Nephron progenitor cell (in vitro differentiated cells): Measurements from ENCODE around the gene LDLRAD3.

Source experiments
- DNase-seq: peaks from one replicate; pipeline ENCODE4 v3.0.0; 2021
- H3K27ac Mint-ChIP-seq: 2 replicates; pipeline ENCODE4 v1.8.0; 2021; ENCODE audit warnings: mild to moderate bottlenecking, moderate library complexity, mixed read lengths
- H3K27me3 Mint-ChIP-seq: 2 replicates; pipeline ENCODE4 v1.8.0; 2021; ENCODE audit warnings: mild to moderate bottlenecking, low read depth, mixed read lengths; ENCODE audit not compliant: poor library complexity
- H3K36me3 Mint-ChIP-seq: 2 replicates; pipeline ENCODE4 v1.8.0; 2021; ENCODE audit warnings: low read depth, mixed read lengths
- H3K4me1 Mint-ChIP-seq: 2 replicates; pipeline ENCODE4 v1.8.0; 2021; ENCODE audit warnings: mixed read lengths
- H3K4me3 Mint-ChIP-seq: 2 replicates; pipeline ENCODE4 v1.8.0; 2021; ENCODE audit warnings: mild to moderate bottlenecking, moderate library complexity, mixed read lengths
- H3K9me3 Mint-ChIP-seq: 2 replicates; pipeline ENCODE4 v1.8.0; 2021; ENCODE audit warnings: mild to moderate bottlenecking, moderate library complexity, mixed read lengths
- TF ChIP-seq, protein P1 (sequence below): fragments of 200-600 bp; sonication (generic); IDR thresholded peaks from 2 replicates; pipeline ENCODE4 v1.5.0; 2021; ENCODE audit warnings: antibody characterized with exemption

The LDLRAD3 gene

DNA sequence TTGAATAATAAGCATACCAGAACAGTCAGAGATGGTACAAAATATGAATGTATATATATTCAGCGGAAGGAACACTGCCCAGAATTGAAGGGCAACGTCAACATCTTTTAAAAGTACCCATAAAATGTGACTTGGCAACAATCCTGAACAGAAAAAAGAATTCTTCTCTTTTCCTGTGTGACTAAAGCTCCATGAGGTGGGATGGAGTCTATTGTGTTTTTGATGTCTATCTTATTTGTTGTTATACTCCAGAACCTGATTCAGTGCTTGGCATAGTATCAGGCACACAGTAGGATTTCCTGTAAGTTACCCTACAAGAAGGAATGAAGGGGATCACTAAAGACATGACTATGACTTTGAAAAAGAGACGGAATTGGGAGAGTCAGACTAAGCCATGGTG, 10.3 kb downstream of the LDLRAD3 start:
- Mint-ChIP-seq H3K27me3 (peaks cover 4% of the 10 kb centered on the region), H3K4me3 (no peak overlapping the region), H3K9me3 (peaks cover 10% of the 10 kb centered on the region), H3K36me3 (peaks cover 27% of the 10 kb centered on the region), H3K4me1 (peaks cover 52% of the 10 kb centered on the region), H3K27ac (no peak overlapping the region)
- TF ChIP-seq, protein P1, sequence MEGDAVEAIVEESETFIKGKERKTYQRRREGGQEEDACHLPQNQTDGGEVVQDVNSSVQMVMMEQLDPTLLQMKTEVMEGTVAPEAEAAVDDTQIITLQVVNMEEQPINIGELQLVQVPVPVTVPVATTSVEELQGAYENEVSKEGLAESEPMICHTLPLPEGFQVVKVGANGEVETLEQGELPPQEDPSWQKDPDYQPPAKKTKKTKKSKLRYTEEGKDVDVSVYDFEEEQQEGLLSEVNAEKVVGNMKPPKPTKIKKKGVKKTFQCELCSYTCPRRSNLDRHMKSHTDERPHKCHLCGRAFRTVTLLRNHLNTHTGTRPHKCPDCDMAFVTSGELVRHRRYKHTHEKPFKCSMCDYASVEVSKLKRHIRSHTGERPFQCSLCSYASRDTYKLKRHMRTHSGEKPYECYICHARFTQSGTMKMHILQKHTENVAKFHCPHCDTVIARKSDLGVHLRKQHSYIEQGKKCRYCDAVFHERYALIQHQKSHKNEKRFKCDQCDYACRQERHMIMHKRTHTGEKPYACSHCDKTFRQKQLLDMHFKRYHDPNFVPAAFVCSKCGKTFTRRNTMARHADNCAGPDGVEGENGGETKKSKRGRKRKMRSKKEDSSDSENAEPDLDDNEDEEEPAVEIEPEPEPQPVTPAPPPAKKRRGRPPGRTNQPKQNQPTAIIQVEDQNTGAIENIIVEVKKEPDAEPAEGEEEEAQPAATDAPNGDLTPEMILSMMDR: no peak
- DNase-seq: no peak

DNA sequence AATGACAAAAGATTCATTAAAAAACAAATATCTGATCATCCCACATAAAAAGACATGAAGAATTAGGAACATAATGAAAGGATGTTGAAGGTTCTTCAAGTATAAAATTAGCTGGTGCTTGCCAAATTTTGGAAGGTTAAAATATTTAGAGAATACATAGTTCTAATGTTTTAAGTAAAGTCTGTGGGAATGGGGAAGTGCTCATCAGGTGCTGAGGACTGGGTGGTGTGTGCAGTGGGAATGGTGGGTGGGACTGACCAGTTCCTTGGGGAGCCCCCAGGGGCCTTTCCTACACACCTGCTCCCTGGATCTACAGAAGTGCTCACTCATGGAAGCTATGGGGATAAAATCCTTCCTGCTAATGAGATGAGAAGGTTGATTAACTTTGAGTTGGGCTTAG, 11.8 kb downstream of the LDLRAD3 start:
- no peak overlapping the region for H3K4me3 Mint-ChIP-seq
- DNase-seq: no peak
- TF ChIP-seq, protein P1: no peak
- peaks cover 43% of the 10 kb centered on the region for H3K4me1 Mint-ChIP-seq
- no peak overlapping the region for H3K27ac Mint-ChIP-seq
- peaks cover 10% of the 10 kb centered on the region for H3K9me3 Mint-ChIP-seq
- peaks cover 4% of the 10 kb centered on the region for H3K27me3 Mint-ChIP-seq
- H3K36me3 Mint-ChIP-seq: peaks cover 34% of the 10 kb centered on the region

DNA sequence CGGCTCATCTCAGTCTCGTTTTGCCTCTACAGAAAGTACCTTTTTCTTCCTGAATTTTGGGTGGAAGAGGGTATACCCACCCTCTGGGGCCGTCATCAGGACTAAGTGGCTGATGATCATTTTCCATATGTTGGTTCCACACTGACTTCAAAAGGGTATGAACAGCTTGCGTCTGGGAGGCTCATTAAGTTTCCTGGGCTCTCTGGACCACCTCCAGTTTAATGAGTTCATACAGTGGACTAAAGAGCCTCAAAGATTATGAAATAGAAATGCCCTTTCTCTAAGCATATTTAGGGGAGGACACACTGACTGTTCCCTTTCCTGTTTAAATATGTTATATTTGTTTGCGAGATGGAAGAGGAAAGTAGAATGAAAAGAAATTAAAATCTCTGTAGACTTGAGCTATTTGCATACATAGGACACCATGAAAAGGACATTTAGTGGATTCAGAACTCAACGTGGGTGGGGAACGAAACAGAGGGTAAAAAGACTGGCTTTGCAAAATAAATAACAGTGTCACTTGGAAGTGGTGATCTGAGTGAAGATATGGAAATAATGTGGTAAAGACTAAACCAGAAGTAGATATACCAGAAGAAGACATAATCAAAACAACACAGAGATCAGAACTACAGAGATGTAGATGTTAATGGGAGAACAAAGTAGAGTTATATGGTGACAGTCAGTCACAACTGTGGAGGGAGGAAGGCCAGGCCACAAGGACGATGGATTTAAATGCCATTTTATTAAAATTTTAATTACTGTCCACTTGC, 18.7 kb downstream of the LDLRAD3 start:
- no peak overlapping the region for H3K27ac Mint-ChIP-seq
- H3K36me3 Mint-ChIP-seq: peaks cover 62% of the 10 kb centered on the region
- no peaks in the 10 kb centered on the region for H3K27me3 Mint-ChIP-seq
- H3K4me1 Mint-ChIP-seq: peaks cover 39% of the 10 kb centered on the region
- TF ChIP-seq, protein P1: no peak
- H3K9me3 Mint-ChIP-seq: peaks cover 41% of the 10 kb centered on the region
- no peak for DNase-seq
- no peak overlapping the region for H3K4me3 Mint-ChIP-seq

DNA sequence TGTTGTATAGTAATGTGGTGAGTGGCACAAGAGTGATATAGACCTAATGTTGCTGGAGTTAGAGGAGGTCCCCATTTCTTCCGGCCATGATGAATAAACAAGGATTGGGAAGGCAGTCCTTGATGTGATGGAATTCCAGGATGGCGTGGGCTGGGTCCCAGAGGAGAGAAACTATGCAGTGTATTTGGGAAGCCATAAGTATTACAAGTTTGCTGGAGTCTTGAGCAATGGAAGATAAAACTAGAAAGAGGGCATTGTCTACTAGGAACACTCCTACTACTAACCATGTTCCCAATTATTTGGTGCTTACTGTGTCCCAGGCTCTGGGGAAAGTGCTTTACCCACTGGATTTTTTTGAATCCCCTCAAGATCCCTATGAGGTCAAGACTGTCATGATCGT, 20.0 kb downstream of the LDLRAD3 start:
- Mint-ChIP-seq H3K9me3 (peaks cover 37% of the 10 kb centered on the region), H3K27me3 (no peaks in the 10 kb centered on the region), H3K36me3 (peaks cover 70% of the 10 kb centered on the region), H3K27ac (peak overlapping the region; percentile 60), H3K4me1 (peaks cover 43% of the 10 kb centered on the region), H3K4me3 (no peak overlapping the region)
- no peak for DNase-seq
- TF ChIP-seq, protein P1: no peak

DNA sequence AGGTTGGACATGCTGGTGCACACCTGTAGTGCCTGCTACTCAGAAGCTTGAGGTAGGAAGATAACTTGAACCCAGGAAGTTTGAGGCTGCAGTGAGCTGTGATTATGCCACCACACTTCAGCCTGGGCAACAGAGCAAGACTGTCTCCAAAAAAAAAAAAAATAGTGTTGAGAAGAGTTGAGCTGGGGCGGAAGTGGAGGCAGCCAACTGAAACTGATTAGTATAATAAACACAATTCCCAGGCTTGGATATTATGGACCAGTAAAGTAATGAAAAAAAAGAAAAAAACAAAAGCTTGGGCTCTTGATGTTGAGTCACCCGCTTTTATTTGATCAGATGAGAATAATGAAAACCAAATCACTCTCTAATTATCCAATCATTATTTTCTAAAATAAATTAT, 21.0 kb downstream of the LDLRAD3 start:
- DNase-seq: no peak
- Mint-ChIP-seq H3K4me1 (peaks cover 48% of the 10 kb centered on the region), H3K9me3 (peaks cover 37% of the 10 kb centered on the region), H3K36me3 (peaks cover 70% of the 10 kb centered on the region), H3K27ac (peak overlapping the region; percentile 37), H3K4me3 (no peak overlapping the region), H3K27me3 (no peaks in the 10 kb centered on the region)
- TF ChIP-seq, protein P1: no peak

DNA sequence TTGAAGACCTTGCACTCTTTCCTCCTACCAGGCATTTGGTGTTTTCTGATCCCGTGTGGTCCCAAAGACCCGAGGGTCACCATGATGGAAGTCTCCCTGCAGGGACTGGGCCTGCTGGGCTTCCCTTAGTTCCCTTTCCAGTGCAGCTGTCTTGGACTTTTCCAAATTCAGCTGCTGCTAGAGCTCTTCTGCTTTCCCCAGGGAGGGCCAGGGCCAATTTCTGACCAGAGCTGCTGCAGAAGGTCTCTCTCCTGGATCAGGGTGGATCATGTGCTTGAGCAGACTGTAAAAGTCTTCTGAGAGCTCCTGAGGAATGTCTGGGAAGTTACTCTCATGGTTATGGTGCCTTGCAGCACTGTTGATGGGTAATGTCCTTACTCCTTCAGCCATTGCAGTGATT, 23.2 kb downstream of the LDLRAD3 start:
- Mint-ChIP-seq H3K27me3 (no peaks in the 10 kb centered on the region), H3K36me3 (peaks cover 77% of the 10 kb centered on the region), H3K27ac (no peak overlapping the region)

More for the DNA sequence above, 23.2 kb downstream of the LDLRAD3 start:
- peaks cover 60% of the 10 kb centered on the region for H3K4me1 Mint-ChIP-seq
- H3K4me3 Mint-ChIP-seq: no peak overlapping the region
- DNase-seq: no peak
- H3K9me3 Mint-ChIP-seq: peaks cover 41% of the 10 kb centered on the region
- TF ChIP-seq, protein P1: no peak
